Natural killer cell (primary cell): ENCODE data around the gene C2orf68. TPM values are rescaled to one million over a fixed set of nuclear protein-coding genes. Genes with fewer than 3 reads are reported as not detected.

Source experiments
- ATAC-seq, 3 donors: fragments of 150-1000 bp in 2 of 3; fragments of 200-7000 bp in 1 of 3; cut with Tn5 transposase; 1 replicate in 1 of 3; 2 replicates in 2 of 3; pipeline ENCODE4 v1.10.0; 2021; ENCODE audit warnings: mild to moderate bottlenecking in 2 of 3, moderate library complexity in 2 of 3
- DNase-seq, 2 donors: peaks; one replicate each; pipeline versions ENCODE4 v3.0.0 to v3.0.0-alpha.2; 2013 to 2021; ENCODE audit warnings: mixed read lengths in 1 of 2
- H3K27ac ChIP-seq: one replicate; pipeline ENCODE4 v1.5.1; 2013; ENCODE audit warnings: mild to moderate bottlenecking, low read length
- H3K27me3 ChIP-seq: one replicate; pipeline ENCODE4 v1.6.1; 2013; ENCODE audit warnings: low read length; ENCODE audit not compliant: control insufficient read depth, insufficient read depth
- H3K36me3 ChIP-seq: one replicate; pipeline ENCODE4 v1.6.1; 2013; ENCODE audit warnings: low read length; ENCODE audit not compliant: control insufficient read depth, insufficient read depth
- H3K4me1 ChIP-seq: one replicate; pipeline ENCODE4 v1.6.1; 2013; ENCODE audit warnings: low read length; ENCODE audit not compliant: control insufficient read depth, insufficient read depth
- H3K4me3 ChIP-seq: one replicate; pipeline ENCODE4 v1.5.1; 2013; ENCODE audit warnings: low read length
- H3K9me3 ChIP-seq: one replicate; pipeline ENCODE4 v1.6.1; 2013; ENCODE audit warnings: low read length; ENCODE audit not compliant: control insufficient read depth, insufficient read depth
- H3K27ac Mint-ChIP-seq, 2 donors: one replicate each; pipeline ENCODE4 v1.8.0; 2022; ENCODE audit warnings: mild to moderate bottlenecking in 2 of 2, mixed read lengths in 2 of 2, moderate library complexity in 1 of 2
- H3K27me3 Mint-ChIP-seq, 2 donors: one replicate each; pipeline ENCODE4 v1.8.0; 2022; ENCODE audit warnings: low read depth in 2 of 2, mixed read lengths in 2 of 2
- H3K36me3 Mint-ChIP-seq: one replicate; pipeline ENCODE4 v1.8.0; 2022; ENCODE audit warnings: mixed read lengths
- H3K4me1 Mint-ChIP-seq, 2 donors: one replicate each; pipeline ENCODE4 v1.8.0; 2022; ENCODE audit warnings: mixed read lengths in 2 of 2
- H3K4me3 Mint-ChIP-seq: one replicate; pipeline ENCODE4 v1.8.0; 2022; ENCODE audit warnings: mild to moderate bottlenecking, moderate library complexity, mixed read lengths
- H3K9me3 Mint-ChIP-seq, 2 donors: one replicate each; pipeline ENCODE4 v1.8.0; 2022; ENCODE audit warnings: mixed read lengths in 2 of 2
- CTCF ChIP-seq: fragments of 200-600 bp; IDR thresholded peaks from one replicate; pipeline ENCODE4 v1.8.0; 2022; ENCODE audit warnings: antibody characterized with exemption
- WGBS: methylation state at CpG from one replicate; pipeline ENCODE4 v1.1.7; 2013; ENCODE audit warnings: missing lambda C conversion rate; ENCODE audit not compliant: insufficient coverage; 5-methylcytosine and 5-hydroxymethylcytosine counted together
- intact Hi-C: fragments of 100-400 bp; cut with micrococcal nuclease; formaldehyde crosslinking; loops from one replicate; pipeline ENCODE4 v1.14.2; 2022
- total RNA-seq, 4 donors: library from RNA; stranded (reverse); fragments of 120-200 nt in 1 of 4; gene quantifications; one replicate each; pipeline versions ENCODE4 v1.2.3 to v1.2.4, GENCODE V29; 2013 to 2022

C2orf68 gene
- total RNA-seq, 3 donors from 2014 or later (not counting 1 experiment from before 2014, with no cell fraction given), result 36.4 to 60.8 (median 48.4) TPM

- H3K4me3 ChIP-seq, result no peak overlapping the region
- H3K4me1 Mint-ChIP-seq, result peaks cover 0 to 5% of the 10 kb centered on the region in 2 donors
- peaks cover 11% of the 10 kb centered on the region for H3K36me3 Mint-ChIP-seq
- DNase-seq (no peak), ATAC-seq (no peak)
- intact Hi-C loops, result no loop called here
- H3K27me3 Mint-ChIP-seq, result no peaks in the 10 kb centered on the region
- no peaks in the 10 kb centered on the region for H3K27me3 ChIP-seq
- no peak overlapping the region for H3K27ac Mint-ChIP-seq
- WGBS, result 98% methylated on average over 8 of the region's 9 CpGs
- no peaks in the 10 kb centered on the region for H3K9me3 Mint-ChIP-seq
- H3K4me1 ChIP-seq, result peaks cover 10% of the 10 kb centered on the region
- H3K9me3 ChIP-seq, result no peaks in the 10 kb centered on the region
- TF ChIP-seq CTCF, result no peak
- no peak overlapping the region for H3K4me3 Mint-ChIP-seq
- no peak overlapping the region for H3K27ac ChIP-seq
- H3K36me3 ChIP-seq, result peaks cover 73% of the 10 kb centered on the region
Observed at GRCh38 chr2:85649201-85650190, 37.6 kb upstream of the C2orf68 start.

- no peaks in the 10 kb centered on the region for H3K4me1 Mint-ChIP-seq
- intact Hi-C loops, result loop anchor here (1.0 kb wide), 1 partner anchor 59 kb away; no protein-coding TSS in a partner anchor
- H3K4me3 Mint-ChIP-seq, result no peak overlapping the region
- H3K9me3 ChIP-seq, result no peaks in the 10 kb centered on the region
- H3K27me3 Mint-ChIP-seq, result no peaks in the 10 kb centered on the region
- DNase-seq, result peak in 1 of 2 donors; percentile 32
- peak; percentile 34 to 68 (median 58) for ATAC-seq
- H3K27ac Mint-ChIP-seq, result no peak overlapping the region
- peaks cover 10% of the 10 kb centered on the region for H3K4me1 ChIP-seq
- no peak overlapping the region for H3K4me3 ChIP-seq
- peaks cover 11% of the 10 kb centered on the region for H3K36me3 Mint-ChIP-seq
- no peaks in the 10 kb centered on the region for H3K27me3 ChIP-seq
- no peak overlapping the region for H3K27ac ChIP-seq
- 68% methylated on average over 2 of the region's 2 CpGs for WGBS
- H3K9me3 Mint-ChIP-seq, result no peaks in the 10 kb centered on the region
- peaks cover 79% of the 10 kb centered on the region for H3K36me3 ChIP-seq
- TF ChIP-seq CTCF, result peak; percentile 36
Observed at GRCh38 chr2:85648619-85649018, 36.8 kb upstream of the C2orf68 start.

GRCh38 chr2:85647823-85648526, 36.1 kb upstream of the C2orf68 start:
- no peak for ATAC-seq
- no peaks in the 10 kb centered on the region for H3K27me3 ChIP-seq
- intact Hi-C loops, result loop anchor here (1.0 kb wide), 1 partner anchor 59 kb away; no protein-coding TSS in a partner anchor
- no peaks in the 10 kb centered on the region for H3K9me3 Mint-ChIP-seq
- H3K27ac ChIP-seq, result no peak overlapping the region
- H3K4me1 ChIP-seq, result peaks cover 10% of the 10 kb centered on the region
- H3K4me3 Mint-ChIP-seq, result no peak overlapping the region
- DNase-seq, result no peak
- no peaks in the 10 kb centered on the region for H3K9me3 ChIP-seq
- no peak overlapping the region for H3K4me3 ChIP-seq
- H3K27me3 Mint-ChIP-seq, result no peaks in the 10 kb centered on the region
- 74% methylated on average over 10 of the region's 10 CpGs for whole genome bisulfite sequencing
- no peaks in the 10 kb centered on the region for H3K4me1 Mint-ChIP-seq
- peaks cover 11% of the 10 kb centered on the region for H3K36me3 Mint-ChIP-seq
- peak overlapping the region in 1 of 2 donors; percentile 8 for H3K27ac Mint-ChIP-seq
- TF ChIP-seq CTCF, result no peak
- peaks cover 81% of the 10 kb centered on the region for H3K36me3 ChIP-seq
